Astrocyte (in vitro differentiated cells and primary cell): Measurements from ENCODE around the gene IP6K1.
"Not testable (repeated sequence)": the region's sequence is repeated elsewhere in the genome, so short reads cannot be mapped to it uniquely, and the experiment has no call there.

ENCODE experiments used
- CTCF ChIP-seq: IDR thresholded peaks from 2 replicates; pipeline ENCODE4 v1.5.1; 2011; ENCODE audit warnings: low read depth, mild to moderate bottlenecking, inconsistent platforms, low read length, moderate library complexity; ENCODE audit not compliant: insufficient read depth
- EZH2 ChIP-seq: IDR thresholded peaks from 2 replicates; pipeline ENCODE4 v1.6.1; 2012; ENCODE audit warnings: mild to moderate bottlenecking, low read length, inconsistent platforms; ENCODE audit not compliant: insufficient read depth

- TF ChIP-seq CTCF, EZH2: not testable (repeated sequence)
Measured at GRCh38 chr3:49690856-49691255, 95.5 kb downstream of the IP6K1 start.
